Nephron progenitor cell (in vitro differentiated cells): Measurements from ENCODE around the gene CHN2.

Experiments
- DNase-seq: peaks from one replicate; pipeline ENCODE4 v3.0.0; 2021
- H3K27ac Mint-ChIP-seq: 2 replicates; pipeline ENCODE4 v1.8.0; 2021; ENCODE audit warnings: mild to moderate bottlenecking, moderate library complexity, mixed read lengths
- H3K27me3 Mint-ChIP-seq: 2 replicates; pipeline ENCODE4 v1.8.0; 2021; ENCODE audit warnings: mild to moderate bottlenecking, low read depth, mixed read lengths; ENCODE audit not compliant: poor library complexity
- H3K36me3 Mint-ChIP-seq: 2 replicates; pipeline ENCODE4 v1.8.0; 2021; ENCODE audit warnings: low read depth, mixed read lengths
- H3K4me1 Mint-ChIP-seq: 2 replicates; pipeline ENCODE4 v1.8.0; 2021; ENCODE audit warnings: mixed read lengths
- H3K4me3 Mint-ChIP-seq: 2 replicates; pipeline ENCODE4 v1.8.0; 2021; ENCODE audit warnings: mild to moderate bottlenecking, moderate library complexity, mixed read lengths
- H3K9me3 Mint-ChIP-seq: 2 replicates; pipeline ENCODE4 v1.8.0; 2021; ENCODE audit warnings: mild to moderate bottlenecking, moderate library complexity, mixed read lengths
- CTCF ChIP-seq: fragments of 200-600 bp; sonication (generic); IDR thresholded peaks from 2 replicates; pipeline ENCODE4 v1.5.0; 2021; ENCODE audit warnings: antibody characterized with exemption

The CHN2 gene

GRCh38 chr7:29309041-29309854 is 114.7 kb downstream of the CHN2 start:
- no peak for DNase-seq
- no peak overlapping the region for H3K27ac Mint-ChIP-seq

GRCh38 chr7:29310625-29311024 is 116.0 kb downstream of the CHN2 start:
- no peak for TF ChIP-seq CTCF
- H3K4me1 Mint-ChIP-seq = peaks cover 6% of the 10 kb centered on the region
- H3K4me3 Mint-ChIP-seq = no peak overlapping the region
- peaks cover 3% of the 10 kb centered on the region for H3K27me3 Mint-ChIP-seq
- DNase-seq = no peak
- H3K27ac Mint-ChIP-seq = no peak overlapping the region
- peaks cover 21% of the 10 kb centered on the region for H3K36me3 Mint-ChIP-seq
- peaks cover 18% of the 10 kb centered on the region for H3K9me3 Mint-ChIP-seq

More at GRCh38 chr7:29309041-29309854, 114.7 kb downstream of the CHN2 start:
- H3K4me3 Mint-ChIP-seq = no peak overlapping the region
- H3K27me3 Mint-ChIP-seq = peaks cover 3% of the 10 kb centered on the region
- H3K9me3 Mint-ChIP-seq = peaks cover 18% of the 10 kb centered on the region
- no peak for TF ChIP-seq CTCF
- peaks cover 21% of the 10 kb centered on the region for H3K36me3 Mint-ChIP-seq
- H3K4me1 Mint-ChIP-seq = peaks cover 14% of the 10 kb centered on the region

GRCh38 chr7:29311314-29311713 is 116.7 kb downstream of the CHN2 start:
- peaks cover 3% of the 10 kb centered on the region for H3K27me3 Mint-ChIP-seq
- peaks cover 18% of the 10 kb centered on the region for H3K9me3 Mint-ChIP-seq
- peaks cover 21% of the 10 kb centered on the region for H3K36me3 Mint-ChIP-seq
- TF ChIP-seq CTCF = no peak
- no peak overlapping the region for H3K27ac Mint-ChIP-seq
- no peak overlapping the region for H3K4me3 Mint-ChIP-seq
- DNase-seq = no peak
- H3K4me1 Mint-ChIP-seq = peaks cover 2% of the 10 kb centered on the region

- peaks cover 14% of the 10 kb centered on the region for H3K9me3 Mint-ChIP-seq
- H3K27me3 Mint-ChIP-seq = no peaks in the 10 kb centered on the region
- no peak for DNase-seq
- peaks cover 16% of the 10 kb centered on the region for H3K36me3 Mint-ChIP-seq
- TF ChIP-seq CTCF = no peak
- no peak overlapping the region for H3K27ac Mint-ChIP-seq
- no peak overlapping the region for H3K4me3 Mint-ChIP-seq
- peaks cover 17% of the 10 kb centered on the region for H3K4me1 Mint-ChIP-seq
Observed at GRCh38 chr7:29314148-29314547, 119.6 kb downstream of the CHN2 start.

GRCh38 chr7:29315122-29315891 is 120.7 kb downstream of the CHN2 start:
- no peak for TF ChIP-seq CTCF
- no peak for DNase-seq
- Mint-ChIP-seq H3K4me3 (no peak overlapping the region), H3K9me3 (peaks cover 6% of the 10 kb centered on the region), H3K27ac (no peak overlapping the region), H3K27me3 (no peaks in the 10 kb centered on the region), H3K36me3 (peaks cover 7% of the 10 kb centered on the region), H3K4me1 (peaks cover 27% of the 10 kb centered on the region)
